Endothelial cell of umbilical vein (primary cell): ENCODE measurements around the gene SATB2.

Source experiments
- CTCF ChIP-seq, 2 donors: IDR thresholded peaks; 1 replicate in 1 of 2; 2 replicates in 1 of 2; pipeline ENCODE4 v1.5.1; 2011; ENCODE audit warnings: low read length in 2 of 2, mild to moderate bottlenecking in 2 of 2, moderate library complexity in 2 of 2, control low read depth in 1 of 2, inconsistent platforms in 1 of 2, low read depth in 1 of 2; ENCODE audit not compliant: insufficient read depth in 1 of 2; ENCODE audit errors: extremely low read depth in 1 of 2
- EZH2 ChIP-seq: IDR thresholded peaks from 2 replicates; pipeline ENCODE4 v1.6.1; 2012; ENCODE audit warnings: borderline replicate concordance, low read depth, mild to moderate bottlenecking, moderate library complexity, low read length, inconsistent platforms; ENCODE audit not compliant: severe bottlenecking
- GATA2 ChIP-seq: IDR thresholded peaks from 2 replicates; pipeline ENCODE4 v1.7.0; 2011; ENCODE audit warnings: low read depth, mild to moderate bottlenecking, moderate library complexity, mixed read lengths, low read length; ENCODE audit not compliant: insufficient read length, insufficient read depth
- MAX ChIP-seq: IDR thresholded peaks from 2 replicates; pipeline ENCODE4 v1.6.1; 2011; ENCODE audit not compliant: insufficient read depth, insufficient read length
- MYC ChIP-seq: IDR thresholded peaks from one replicate; pipeline ENCODE4 v1.6.1; 2011; ENCODE audit warnings: mild to moderate bottlenecking, low read depth, low read length
- POLR2A ChIP-seq: IDR thresholded peaks from 2 replicates; pipeline ENCODE4 v1.6.1; 2012; ENCODE audit warnings: low read depth, mild to moderate bottlenecking, control low read depth, low read length
- POLR2AphosphoS5 ChIP-seq: IDR thresholded peaks from 2 replicates; pipeline ENCODE4 v1.6.1; 2012; ENCODE audit warnings: low read depth, mild to moderate bottlenecking, control low read depth, low read length, moderate library complexity; ENCODE audit not compliant: insufficient read depth

GRCh38 chr2:199449455-199449854 is 8.3 kb downstream of the SATB2 start:
- no peak for TF ChIP-seq CTCF (IDR thresholded peaks at IDR 0.05; ENCODE audit: extremely low read depth in 1 of 2, insufficient read depth in 1 of 2, low read depth in 1 of 2, low read length in 2 of 2)
- TF ChIP-seq MYC: no peak
- TF ChIP-seq MAX: no peak
- TF ChIP-seq POLR2A: no peak
- no peak for TF ChIP-seq EZH2
- no peak for TF ChIP-seq POLR2AphosphoS5
- TF ChIP-seq GATA2: no peak
